Lower leg skin (tissue), 3 donors: Measurements from ENCODE around the gene MAGEB1.

Experiments used
- POLR2A ChIP-seq, 2 donors: fragments of 450-650 bp; IDR thresholded peaks; one replicate each; pipeline ENCODE4 v1.6.1; 2016 to 2017; ENCODE audit warnings: antibody characterized with exemption in 2 of 2, mild to moderate bottlenecking in 1 of 2, moderate library complexity in 1 of 2
- TF ChIP-seq, protein P1 (sequence below), 3 donors: fragments of 450-650 bp; IDR thresholded peaks; one replicate each; pipeline ENCODE4 v1.5.1; 2016; ENCODE audit warnings: antibody characterized with exemption in 3 of 3, mild to moderate bottlenecking in 3 of 3, moderate library complexity in 2 of 3

GRCh38 chrX:30217465-30217864 lies 29.5 kb upstream of the MAGEB1 start:
- TF ChIP-seq, protein P1, sequence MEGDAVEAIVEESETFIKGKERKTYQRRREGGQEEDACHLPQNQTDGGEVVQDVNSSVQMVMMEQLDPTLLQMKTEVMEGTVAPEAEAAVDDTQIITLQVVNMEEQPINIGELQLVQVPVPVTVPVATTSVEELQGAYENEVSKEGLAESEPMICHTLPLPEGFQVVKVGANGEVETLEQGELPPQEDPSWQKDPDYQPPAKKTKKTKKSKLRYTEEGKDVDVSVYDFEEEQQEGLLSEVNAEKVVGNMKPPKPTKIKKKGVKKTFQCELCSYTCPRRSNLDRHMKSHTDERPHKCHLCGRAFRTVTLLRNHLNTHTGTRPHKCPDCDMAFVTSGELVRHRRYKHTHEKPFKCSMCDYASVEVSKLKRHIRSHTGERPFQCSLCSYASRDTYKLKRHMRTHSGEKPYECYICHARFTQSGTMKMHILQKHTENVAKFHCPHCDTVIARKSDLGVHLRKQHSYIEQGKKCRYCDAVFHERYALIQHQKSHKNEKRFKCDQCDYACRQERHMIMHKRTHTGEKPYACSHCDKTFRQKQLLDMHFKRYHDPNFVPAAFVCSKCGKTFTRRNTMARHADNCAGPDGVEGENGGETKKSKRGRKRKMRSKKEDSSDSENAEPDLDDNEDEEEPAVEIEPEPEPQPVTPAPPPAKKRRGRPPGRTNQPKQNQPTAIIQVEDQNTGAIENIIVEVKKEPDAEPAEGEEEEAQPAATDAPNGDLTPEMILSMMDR (IDR thresholded peaks at IDR 0.05), result no peak
- TF ChIP-seq POLR2A (IDR thresholded peaks at IDR 0.05), result no peak
